ENCODE measurements around the gene TRIO.

TRIO gene

DNA sequence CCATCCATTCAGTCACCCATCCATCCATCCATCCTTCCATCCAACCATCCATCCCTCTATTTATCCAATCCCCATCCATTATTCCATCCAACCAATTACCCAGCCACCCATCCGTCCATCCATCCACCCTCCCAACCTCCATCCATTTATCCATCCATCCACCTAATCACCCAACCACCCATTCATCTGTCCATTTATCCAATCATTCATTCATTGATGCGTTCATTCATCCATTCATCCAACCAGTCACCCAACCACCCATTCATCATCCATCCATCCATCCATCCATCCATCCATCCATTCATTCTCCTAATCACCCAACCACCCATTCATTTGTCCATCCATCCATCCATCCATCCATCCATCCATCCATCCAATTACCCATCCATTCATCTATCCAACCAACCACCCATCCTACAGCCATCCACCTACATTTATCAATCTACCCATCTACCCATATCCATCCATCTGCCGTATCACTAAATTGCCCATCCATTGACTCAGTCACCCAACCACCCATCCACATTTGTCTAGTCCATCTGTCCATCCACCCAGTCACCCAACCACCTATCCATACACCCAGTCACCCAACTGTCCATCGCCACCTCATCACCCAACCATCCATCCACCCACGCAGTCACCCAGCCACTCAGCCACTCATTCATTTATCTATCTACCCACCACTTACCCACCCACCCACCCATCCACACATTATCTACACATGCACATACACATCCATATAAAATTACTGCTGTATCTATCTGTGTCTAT lies 165.4 kb downstream of the TRIO start:
- Histone ChIP-seq H3K4me3 (ENCODE audit: low read depth, low read length) (no peak overlapping the region), H3K79me2 (peaks cover 4% of the 10 kb centered on the region), H3K27me3 (ENCODE audit: control insufficient read depth, insufficient read depth, low read length) (no peaks in the 10 kb centered on the region), H3K9me3 (ENCODE audit: control insufficient read depth, low read length) (no peaks in the 10 kb centered on the region), H3K27ac (no peak overlapping the region), H3K9ac (no peak overlapping the region), H3K4me1 (no peaks in the 10 kb centered on the region), H2AFZ (no peak overlapping the region), H3K4me2 (ENCODE audit: low read length) (no peak overlapping the region), H3K36me3 (ENCODE audit: control insufficient read depth, insufficient read depth, low read length) (no peaks in the 10 kb centered on the region)
- TF ChIP-seq, protein P1, sequence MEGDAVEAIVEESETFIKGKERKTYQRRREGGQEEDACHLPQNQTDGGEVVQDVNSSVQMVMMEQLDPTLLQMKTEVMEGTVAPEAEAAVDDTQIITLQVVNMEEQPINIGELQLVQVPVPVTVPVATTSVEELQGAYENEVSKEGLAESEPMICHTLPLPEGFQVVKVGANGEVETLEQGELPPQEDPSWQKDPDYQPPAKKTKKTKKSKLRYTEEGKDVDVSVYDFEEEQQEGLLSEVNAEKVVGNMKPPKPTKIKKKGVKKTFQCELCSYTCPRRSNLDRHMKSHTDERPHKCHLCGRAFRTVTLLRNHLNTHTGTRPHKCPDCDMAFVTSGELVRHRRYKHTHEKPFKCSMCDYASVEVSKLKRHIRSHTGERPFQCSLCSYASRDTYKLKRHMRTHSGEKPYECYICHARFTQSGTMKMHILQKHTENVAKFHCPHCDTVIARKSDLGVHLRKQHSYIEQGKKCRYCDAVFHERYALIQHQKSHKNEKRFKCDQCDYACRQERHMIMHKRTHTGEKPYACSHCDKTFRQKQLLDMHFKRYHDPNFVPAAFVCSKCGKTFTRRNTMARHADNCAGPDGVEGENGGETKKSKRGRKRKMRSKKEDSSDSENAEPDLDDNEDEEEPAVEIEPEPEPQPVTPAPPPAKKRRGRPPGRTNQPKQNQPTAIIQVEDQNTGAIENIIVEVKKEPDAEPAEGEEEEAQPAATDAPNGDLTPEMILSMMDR (IDR thresholded peaks at IDR 0.05) = no peak

DNA sequence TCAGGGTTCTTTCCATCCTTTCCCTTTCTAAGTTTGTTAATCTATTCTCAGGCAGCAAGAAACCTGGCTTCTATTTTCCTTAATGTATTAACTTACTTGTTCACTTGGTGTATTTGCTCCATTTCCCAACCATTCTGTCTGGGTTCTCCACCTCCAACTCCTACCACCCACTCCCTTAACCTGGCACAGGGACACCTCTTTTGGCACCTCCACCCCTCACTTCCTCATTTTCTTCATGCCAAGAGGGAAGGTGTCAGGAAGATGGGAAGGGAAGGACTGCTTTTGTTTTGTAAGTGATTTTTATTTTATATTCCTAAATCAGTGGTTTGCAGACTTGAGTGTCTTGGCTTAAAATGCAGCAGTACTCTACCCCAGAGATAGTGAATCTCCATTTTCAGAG lies 166.1 kb downstream of the TRIO start:
- no peaks in the 10 kb centered on the region for H3K36me3 ChIP-seq (ENCODE audit: control insufficient read depth, insufficient read depth, low read length)
- H3K27ac ChIP-seq = no peak overlapping the region
- no peak overlapping the region for H3K4me2 ChIP-seq (ENCODE audit: low read length)
- no peak overlapping the region for H3K4me3 ChIP-seq (ENCODE audit: low read depth, low read length)
- no peaks in the 10 kb centered on the region for H3K4me1 ChIP-seq
- H3K79me2 ChIP-seq = peaks cover 4% of the 10 kb centered on the region
- H3K27me3 ChIP-seq (ENCODE audit: control insufficient read depth, insufficient read depth, low read length) = no peaks in the 10 kb centered on the region
- H2AFZ ChIP-seq = no peak overlapping the region
- H3K9me3 ChIP-seq (ENCODE audit: control insufficient read depth, low read length) = no peaks in the 10 kb centered on the region
- no peak overlapping the region for H3K9ac ChIP-seq
- TF ChIP-seq, protein P1 (IDR thresholded peaks at IDR 0.05) = no peak

DNA sequence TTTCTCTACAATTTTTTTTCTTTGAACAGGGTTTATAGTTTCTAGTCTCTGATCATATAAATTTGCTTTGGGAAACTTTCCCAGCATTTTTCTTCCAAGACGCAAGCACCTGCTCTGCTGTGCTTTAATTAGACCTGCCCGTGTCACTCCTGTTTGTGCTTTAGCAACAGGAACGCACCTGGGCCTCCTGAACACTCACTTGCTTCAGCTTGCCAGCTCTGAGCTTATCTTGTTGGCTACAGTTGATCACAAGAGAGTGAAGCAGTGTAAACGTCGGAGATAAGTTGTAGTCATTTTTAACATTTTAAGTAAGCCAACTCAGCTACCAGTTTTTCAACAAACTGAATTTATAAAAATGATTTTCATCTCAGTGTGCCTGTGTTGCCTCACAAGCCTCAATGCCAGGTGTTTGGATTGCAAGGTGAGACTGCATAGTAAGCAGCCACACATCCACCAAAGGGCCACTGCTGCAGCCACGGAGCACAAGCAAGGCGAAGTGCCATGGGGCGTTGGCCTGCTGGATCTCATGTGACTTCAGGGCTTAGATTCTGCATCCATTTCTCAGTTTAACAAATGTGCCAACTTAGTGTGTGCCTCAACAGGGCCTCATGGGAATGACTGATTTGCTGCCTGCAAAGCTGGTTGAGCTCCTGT lies 166.9 kb downstream of the TRIO start:
- TF ChIP-seq, protein P1 (IDR thresholded peaks at IDR 0.05) = no peak

DNA sequence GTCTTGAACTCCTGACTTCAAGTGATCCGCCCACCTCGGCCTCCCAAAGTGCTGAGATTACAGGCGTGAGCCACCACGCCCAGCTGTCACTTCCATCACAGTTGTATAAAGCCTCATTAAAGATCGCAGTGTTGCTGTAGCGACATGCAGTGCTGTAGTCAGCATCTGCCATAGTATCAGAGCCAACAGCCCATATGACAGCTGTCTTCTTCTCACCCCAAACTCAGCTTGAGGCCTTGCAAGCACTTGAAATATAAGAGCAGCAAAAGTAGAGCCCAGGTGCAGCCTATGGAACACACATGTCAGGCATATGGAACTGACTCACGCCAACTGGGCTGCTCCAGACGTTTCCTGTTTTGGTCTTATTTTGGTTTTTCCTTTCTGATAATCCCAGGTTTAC lies 167.8 kb downstream of the TRIO start:
- H3K9me3 ChIP-seq (ENCODE audit: control insufficient read depth, low read length) = no peaks in the 10 kb centered on the region
- H3K79me2 ChIP-seq = peaks cover 4% of the 10 kb centered on the region
- H3K9ac ChIP-seq = no peak overlapping the region
- H3K4me2 ChIP-seq (ENCODE audit: low read length) = no peak overlapping the region
- TF ChIP-seq, protein P1 (IDR thresholded peaks at IDR 0.05) = no peak
- H3K27ac ChIP-seq = no peak overlapping the region
- H3K4me3 ChIP-seq (ENCODE audit: low read depth, low read length) = no peak overlapping the region
- H2AFZ ChIP-seq = no peak overlapping the region
- H3K27me3 ChIP-seq (ENCODE audit: control insufficient read depth, insufficient read depth, low read length) = no peaks in the 10 kb centered on the region
- H3K4me1 ChIP-seq = no peaks in the 10 kb centered on the region
- H3K36me3 ChIP-seq (ENCODE audit: control insufficient read depth, insufficient read depth, low read length) = no peaks in the 10 kb centered on the region

More for the DNA sequence above, 166.9 kb downstream of the TRIO start:
- H3K9ac ChIP-seq = no peak overlapping the region
- no peak overlapping the region for H3K4me3 ChIP-seq (ENCODE audit: low read depth, low read length)
- no peaks in the 10 kb centered on the region for H3K9me3 ChIP-seq (ENCODE audit: control insufficient read depth, low read length)
- no peak overlapping the region for H2AFZ ChIP-seq
- no peaks in the 10 kb centered on the region for H3K36me3 ChIP-seq (ENCODE audit: control insufficient read depth, insufficient read depth, low read length)
- H3K4me1 ChIP-seq = no peaks in the 10 kb centered on the region
- H3K79me2 ChIP-seq = peaks cover 4% of the 10 kb centered on the region
- no peaks in the 10 kb centered on the region for H3K27me3 ChIP-seq (ENCODE audit: control insufficient read depth, insufficient read depth, low read length)
- H3K4me2 ChIP-seq (ENCODE audit: low read length) = no peak overlapping the region
- H3K27ac ChIP-seq = no peak overlapping the region
